ENCODE measurements around the gene UTP11.

Gene UTP11

GRCh38 chr1:38020396-38020795 lies 7.9 kb downstream of the UTP11 start:
- WGBS (ENCODE audit: extremely low coverage, insufficient coverage, low lambda C conversion rate): no CpG with 5 or more reads among the region's 2 CpGs
- no peak overlapping the region for H3K4ac ChIP-seq (ENCODE audit: low read depth, low read length)
- H3K27ac ChIP-seq (ENCODE audit: low read depth, low read length): no peak overlapping the region
- H2BK5ac ChIP-seq (ENCODE audit: low read length): no peak overlapping the region
- H3K36me3 ChIP-seq (ENCODE audit: control insufficient read depth, insufficient read depth, low read length): peaks cover 13% of the 10 kb centered on the region
- H2AK5ac ChIP-seq (ENCODE audit: low read length): no peak overlapping the region
- H3K27me3 ChIP-seq (ENCODE audit: insufficient read depth, low read length, poor library complexity): no peaks in the 10 kb centered on the region
- no peak overlapping the region for H3K56ac ChIP-seq (ENCODE audit: low read length)
- no peak overlapping the region for H3K4me3 ChIP-seq (ENCODE audit: low read length)
- H3K4me1 ChIP-seq (ENCODE audit: control insufficient read depth, low read depth, low read length): no peaks in the 10 kb centered on the region
- no peak overlapping the region for H3K9ac ChIP-seq (ENCODE audit: low read length)
- no peak for DNase-seq
- no peak overlapping the region for H3K4me2 ChIP-seq (ENCODE audit: low read length)
- H2BK15ac ChIP-seq (replicated peaks; ENCODE audit: low read depth): no peak overlapping the region
- H3K23ac ChIP-seq (ENCODE audit: low read length): no peak overlapping the region
- H2BK120ac ChIP-seq (ENCODE audit: low read depth, low read length): no peak overlapping the region
- no peak overlapping the region for H4K8ac ChIP-seq (ENCODE audit: low read depth, low read length)
- peaks cover 13% of the 10 kb centered on the region for H3K79me2 ChIP-seq (ENCODE audit: control insufficient read depth, insufficient read depth, low read length)
- H4K5ac ChIP-seq (ENCODE audit: low read length): no peak overlapping the region
- peaks cover 4% of the 10 kb centered on the region for H3K79me1 ChIP-seq (ENCODE audit: low read length)
- H3K18ac ChIP-seq (ENCODE audit: low read length): no peak overlapping the region

GRCh38 chr1:38021969-38022368 lies 9.4 kb downstream of the UTP11 start:
- no peak overlapping the region for H3K4ac ChIP-seq (ENCODE audit: low read depth, low read length)
- H4K8ac ChIP-seq (ENCODE audit: low read depth, low read length): no peak overlapping the region
- no peak overlapping the region for H2BK120ac ChIP-seq (ENCODE audit: low read depth, low read length)
- H3K9ac ChIP-seq (ENCODE audit: low read length): no peak overlapping the region
- H2AK5ac ChIP-seq (ENCODE audit: low read length): no peak overlapping the region
- no peaks in the 10 kb centered on the region for H3K27me3 ChIP-seq (ENCODE audit: insufficient read depth, low read length, poor library complexity)
- H2BK15ac ChIP-seq (replicated peaks; ENCODE audit: low read depth): no peak overlapping the region
- H3K4me1 ChIP-seq (ENCODE audit: control insufficient read depth, low read depth, low read length): no peaks in the 10 kb centered on the region
- no peak for DNase-seq
- no peak overlapping the region for H2BK5ac ChIP-seq (ENCODE audit: low read length)
- H3K4me3 ChIP-seq (ENCODE audit: low read length): no peak overlapping the region
- H3K56ac ChIP-seq (ENCODE audit: low read length): no peak overlapping the region
- no CpG with 5 or more reads among the region's 5 CpGs for WGBS (ENCODE audit: extremely low coverage, insufficient coverage, low lambda C conversion rate)
- H3K23ac ChIP-seq (ENCODE audit: low read length): no peak overlapping the region
- H3K4me2 ChIP-seq (ENCODE audit: low read length): no peak overlapping the region
- no peak overlapping the region for H3K27ac ChIP-seq (ENCODE audit: low read depth, low read length)
- peaks cover 2% of the 10 kb centered on the region for H3K79me2 ChIP-seq (ENCODE audit: control insufficient read depth, insufficient read depth, low read length)
- H3K79me1 ChIP-seq (ENCODE audit: low read length): peaks cover 4% of the 10 kb centered on the region
- no peak overlapping the region for H4K5ac ChIP-seq (ENCODE audit: low read length)
- H3K36me3 ChIP-seq (ENCODE audit: control insufficient read depth, insufficient read depth, low read length): peaks cover 17% of the 10 kb centered on the region
- no peak overlapping the region for H3K18ac ChIP-seq (ENCODE audit: low read length)

- DNase-seq: no peak
- Histone ChIP-seq H3K79me2 (ENCODE audit: control insufficient read depth, insufficient read depth, low read length) (peaks cover under 1% of the 10 kb centered on the region), H3K27ac (ENCODE audit: low read depth, low read length) (no peak overlapping the region), H3K4me1 (ENCODE audit: control insufficient read depth, low read depth, low read length) (no peaks in the 10 kb centered on the region), H3K79me1 (ENCODE audit: low read length) (peaks cover 2% of the 10 kb centered on the region), H3K36me3 (ENCODE audit: control insufficient read depth, insufficient read depth, low read length) (peaks cover 15% of the 10 kb centered on the region), H3K4me2 (ENCODE audit: low read length) (no peak overlapping the region), H3K9ac (ENCODE audit: low read length) (no peak overlapping the region), H3K4ac (ENCODE audit: low read depth, low read length) (no peak overlapping the region), H2AK5ac (ENCODE audit: low read length) (no peak overlapping the region), H3K23ac (ENCODE audit: low read length) (no peak overlapping the region), H3K4me3 (ENCODE audit: low read length) (no peak overlapping the region), H2BK120ac (ENCODE audit: low read depth, low read length) (no peak overlapping the region), H3K56ac (ENCODE audit: low read length) (no peak overlapping the region), H2BK15ac (replicated peaks; ENCODE audit: low read depth) (no peak overlapping the region), H3K27me3 (ENCODE audit: insufficient read depth, low read length, poor library complexity) (no peaks in the 10 kb centered on the region), H2BK5ac (ENCODE audit: low read length) (no peak overlapping the region), H3K18ac (ENCODE audit: low read length) (no peak overlapping the region), H4K5ac (ENCODE audit: low read length) (no peak overlapping the region), H4K8ac (ENCODE audit: low read depth, low read length) (no peak overlapping the region)
- WGBS (ENCODE audit: extremely low coverage, insufficient coverage, low lambda C conversion rate): no CpG with 5 or more reads among the region's 3 CpGs
Observed at GRCh38 chr1:38022810-38023209, 10.3 kb downstream of the UTP11 start.

- DNase-seq: no peak
- no peak overlapping the region for H2BK5ac ChIP-seq (ENCODE audit: low read length)
- H3K9ac ChIP-seq (ENCODE audit: low read length): no peak overlapping the region
- H4K5ac ChIP-seq (ENCODE audit: low read length): no peak overlapping the region
- no peaks in the 10 kb centered on the region for H3K79me2 ChIP-seq (ENCODE audit: control insufficient read depth, insufficient read depth, low read length)
- H3K18ac ChIP-seq (ENCODE audit: low read length): no peak overlapping the region
- H2BK15ac ChIP-seq (replicated peaks; ENCODE audit: low read depth): no peak overlapping the region
- no peaks in the 10 kb centered on the region for H3K27me3 ChIP-seq (ENCODE audit: insufficient read depth, low read length, poor library complexity)
- H3K4me2 ChIP-seq (ENCODE audit: low read length): no peak overlapping the region
- H3K4me1 ChIP-seq (ENCODE audit: control insufficient read depth, low read depth, low read length): peaks cover 14% of the 10 kb centered on the region
- no peak overlapping the region for H4K8ac ChIP-seq (ENCODE audit: low read depth, low read length)
- no CpG with 5 or more reads among the region's 2 CpGs for WGBS (ENCODE audit: extremely low coverage, insufficient coverage, low lambda C conversion rate)
- H3K36me3 ChIP-seq (ENCODE audit: control insufficient read depth, insufficient read depth, low read length): peaks cover 13% of the 10 kb centered on the region
- H3K23ac ChIP-seq (ENCODE audit: low read length): no peak overlapping the region
- no peak overlapping the region for H3K4me3 ChIP-seq (ENCODE audit: low read length)
- no peak overlapping the region for H2BK120ac ChIP-seq (ENCODE audit: low read depth, low read length)
- H3K27ac ChIP-seq (ENCODE audit: low read depth, low read length): peak overlapping the region; percentile 17
- no peak overlapping the region for H2AK5ac ChIP-seq (ENCODE audit: low read length)
- H3K4ac ChIP-seq (ENCODE audit: low read depth, low read length): no peak overlapping the region
- H3K56ac ChIP-seq (ENCODE audit: low read length): no peak overlapping the region
- no peaks in the 10 kb centered on the region for H3K79me1 ChIP-seq (ENCODE audit: low read length)
Observed at GRCh38 chr1:38025233-38025632, 12.7 kb downstream of the UTP11 start.

- Histone ChIP-seq H3K4ac (ENCODE audit: low read depth, low read length) (no peak overlapping the region), H2BK5ac (ENCODE audit: low read length) (no peak overlapping the region), H3K27me3 (ENCODE audit: insufficient read depth, low read length, poor library complexity) (no peaks in the 10 kb centered on the region), H3K4me3 (ENCODE audit: low read length) (no peak overlapping the region), H3K56ac (ENCODE audit: low read length) (no peak overlapping the region), H4K8ac (ENCODE audit: low read depth, low read length) (no peak overlapping the region), H2BK15ac (replicated peaks; ENCODE audit: low read depth) (no peak overlapping the region), H3K36me3 (ENCODE audit: control insufficient read depth, insufficient read depth, low read length) (peaks cover 13% of the 10 kb centered on the region), H3K4me2 (ENCODE audit: low read length) (no peak overlapping the region), H3K9ac (ENCODE audit: low read length) (no peak overlapping the region), H3K23ac (ENCODE audit: low read length) (no peak overlapping the region), H3K18ac (ENCODE audit: low read length) (no peak overlapping the region), H3K79me1 (ENCODE audit: low read length) (no peaks in the 10 kb centered on the region), H2BK120ac (ENCODE audit: low read depth, low read length) (no peak overlapping the region), H2AK5ac (ENCODE audit: low read length) (no peak overlapping the region), H4K5ac (ENCODE audit: low read length) (no peak overlapping the region), H3K79me2 (ENCODE audit: control insufficient read depth, insufficient read depth, low read length) (no peaks in the 10 kb centered on the region), H3K27ac (ENCODE audit: low read depth, low read length) (no peak overlapping the region), H3K4me1 (ENCODE audit: control insufficient read depth, low read depth, low read length) (peaks cover 15% of the 10 kb centered on the region)
- WGBS (ENCODE audit: extremely low coverage, insufficient coverage, low lambda C conversion rate): no CpG with 5 or more reads among the region's 6 CpGs
- DNase-seq: no peak
Observed at GRCh38 chr1:38025664-38026063, 13.1 kb downstream of the UTP11 start.

DNA sequence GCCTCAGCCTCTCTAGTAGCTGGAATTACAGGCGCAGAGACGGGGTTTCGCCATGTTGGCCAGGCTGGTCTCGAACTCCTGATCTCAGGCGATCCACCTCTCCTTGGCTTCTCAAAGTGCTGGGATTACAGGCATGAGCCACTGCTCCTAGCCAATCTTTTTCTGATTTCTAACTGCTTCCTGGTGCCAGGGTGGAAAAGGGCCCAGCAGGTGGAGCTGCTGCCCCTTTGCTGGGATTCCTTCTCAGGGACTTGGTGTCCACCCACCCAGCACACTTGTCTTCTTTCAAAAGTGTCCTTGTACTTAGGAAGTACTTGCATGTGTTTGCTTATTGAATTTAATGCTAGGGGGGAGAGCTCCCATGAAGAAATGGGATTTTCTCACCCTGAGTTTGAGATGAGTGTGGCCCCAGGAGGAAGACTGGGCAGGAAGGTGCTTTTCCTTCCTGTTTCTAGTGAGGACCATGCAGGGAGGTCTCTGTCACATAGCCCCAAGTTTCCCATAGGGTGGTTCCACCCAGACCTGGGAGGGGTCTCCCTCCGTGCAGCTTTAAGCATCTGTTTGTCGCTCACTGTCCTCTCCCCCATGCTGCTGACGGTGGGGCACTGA lies 14.2 kb downstream of the UTP11 start:
- no peak overlapping the region for H2BK5ac ChIP-seq (ENCODE audit: low read length)
- H3K27ac ChIP-seq (ENCODE audit: low read depth, low read length): no peak overlapping the region
- no peak overlapping the region for H2AK5ac ChIP-seq (ENCODE audit: low read length)
- peaks cover 16% of the 10 kb centered on the region for H3K4me1 ChIP-seq (ENCODE audit: control insufficient read depth, low read depth, low read length)
- no peaks in the 10 kb centered on the region for H3K79me2 ChIP-seq (ENCODE audit: control insufficient read depth, insufficient read depth, low read length)
- H2BK15ac ChIP-seq (replicated peaks; ENCODE audit: low read depth): no peak overlapping the region
- H2BK120ac ChIP-seq (ENCODE audit: low read depth, low read length): no peak overlapping the region
- no peak overlapping the region for H3K4ac ChIP-seq (ENCODE audit: low read depth, low read length)
- no peak overlapping the region for H3K56ac ChIP-seq (ENCODE audit: low read length)
- no peak overlapping the region for H4K8ac ChIP-seq (ENCODE audit: low read depth, low read length)
- no peak overlapping the region for H3K18ac ChIP-seq (ENCODE audit: low read length)
- no peak overlapping the region for H3K9ac ChIP-seq (ENCODE audit: low read length)
- H3K23ac ChIP-seq (ENCODE audit: low read length): no peak overlapping the region
- peak; percentile 77 for DNase-seq
- H3K27me3 ChIP-seq (ENCODE audit: insufficient read depth, low read length, poor library complexity): no peaks in the 10 kb centered on the region
- no peak overlapping the region for H4K5ac ChIP-seq (ENCODE audit: low read length)
- no peaks in the 10 kb centered on the region for H3K79me1 ChIP-seq (ENCODE audit: low read length)
- H3K36me3 ChIP-seq (ENCODE audit: control insufficient read depth, insufficient read depth, low read length): peaks cover 13% of the 10 kb centered on the region
- no CpG with 5 or more reads among the region's 8 CpGs for WGBS (ENCODE audit: extremely low coverage, insufficient coverage, low lambda C conversion rate)
- H3K4me2 ChIP-seq (ENCODE audit: low read length): no peak overlapping the region
- H3K4me3 ChIP-seq (ENCODE audit: low read length): no peak overlapping the region
